HUES64 (cell line): Measurements from ENCODE around the gene PIGL.

Experiments used
- H3K27ac ChIP-seq: 2 replicates; pipeline ENCODE4 v1.7.0; 2013; ENCODE audit warnings: low read depth, low read length, inconsistent platforms
- H3K27me3 ChIP-seq: 2 replicates; pipeline ENCODE4 v1.6.1; 2013; ENCODE audit warnings: mild to moderate bottlenecking, low read length; ENCODE audit not compliant: insufficient read depth
- H3K36me3 ChIP-seq: 2 replicates; pipeline ENCODE4 v1.6.1; 2013; ENCODE audit warnings: mild to moderate bottlenecking, low read length; ENCODE audit not compliant: insufficient read depth
- H3K4me1 ChIP-seq: 2 replicates; pipeline ENCODE4 v1.6.1; 2013; ENCODE audit warnings: mild to moderate bottlenecking, low read length, moderate library complexity; ENCODE audit not compliant: insufficient read depth
- H3K4me3 ChIP-seq: 2 replicates; pipeline ENCODE4 v1.5.1; 2013; ENCODE audit warnings: mild to moderate bottlenecking, low read length, moderate library complexity
- H3K9ac ChIP-seq: 2 replicates; pipeline ENCODE4 v1.6.1; 2013; ENCODE audit warnings: mild to moderate bottlenecking, low read depth, low read length
- H3K9me3 ChIP-seq: 2 replicates; pipeline ENCODE4 v1.6.1; 2013; ENCODE audit warnings: low read depth, low read length; ENCODE audit not compliant: insufficient read depth
- WGBS: fragments of 150-250, 120-280 bp; methylation state at CpG from one replicate; pipeline ENCODE4 v1.1.7; 2013; ENCODE audit warnings: missing lambda C conversion rate; 5-methylcytosine and 5-hydroxymethylcytosine counted together

Gene PIGL

DNA sequence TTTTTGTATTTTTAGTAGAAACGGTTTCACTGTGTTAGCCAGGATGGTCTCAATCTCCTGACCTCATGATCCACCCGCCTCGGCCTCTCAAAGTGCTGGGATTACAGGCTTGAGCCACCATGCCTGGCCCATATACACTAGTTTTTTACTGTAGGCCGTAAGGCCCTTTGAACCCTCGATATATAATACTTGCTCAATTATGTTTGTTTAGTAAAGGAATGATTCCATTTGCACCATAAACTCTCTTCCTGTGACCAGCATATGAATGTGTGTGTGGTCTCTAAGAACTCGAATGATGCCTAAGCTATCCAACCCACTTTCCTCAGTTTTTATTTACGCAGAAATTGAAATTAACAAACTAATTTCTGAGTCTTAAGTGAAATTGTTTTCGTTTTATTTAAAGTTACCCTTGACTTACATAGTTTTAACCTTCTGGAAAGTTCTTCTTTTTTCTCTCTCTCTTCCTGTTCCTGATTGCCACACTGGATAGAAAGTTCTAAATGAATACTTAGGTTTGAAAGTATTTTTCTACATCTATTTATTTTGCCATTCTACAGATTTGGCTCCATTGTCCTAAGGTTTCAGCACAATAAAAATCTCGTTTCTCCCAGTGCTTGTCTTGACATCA is 37.9 kb downstream of the PIGL start:
- H3K36me3 ChIP-seq, result peaks cover 3% of the 10 kb centered on the region; the same call in 1 of the 2 replicates
- no peaks in the 10 kb centered on the region for H3K9me3 ChIP-seq
- H3K4me1 ChIP-seq, result peaks cover 15% of the 10 kb centered on the region
- WGBS, result 92% methylated on average over 5 of the region's 9 CpGs
- H3K27ac ChIP-seq, result peak overlapping the region; percentile 53
- no peak overlapping the region for H3K4me3 ChIP-seq
- H3K27me3 ChIP-seq, result no peaks in the 10 kb centered on the region
- H3K9ac ChIP-seq, result peak overlapping the region; percentile 43

DNA sequence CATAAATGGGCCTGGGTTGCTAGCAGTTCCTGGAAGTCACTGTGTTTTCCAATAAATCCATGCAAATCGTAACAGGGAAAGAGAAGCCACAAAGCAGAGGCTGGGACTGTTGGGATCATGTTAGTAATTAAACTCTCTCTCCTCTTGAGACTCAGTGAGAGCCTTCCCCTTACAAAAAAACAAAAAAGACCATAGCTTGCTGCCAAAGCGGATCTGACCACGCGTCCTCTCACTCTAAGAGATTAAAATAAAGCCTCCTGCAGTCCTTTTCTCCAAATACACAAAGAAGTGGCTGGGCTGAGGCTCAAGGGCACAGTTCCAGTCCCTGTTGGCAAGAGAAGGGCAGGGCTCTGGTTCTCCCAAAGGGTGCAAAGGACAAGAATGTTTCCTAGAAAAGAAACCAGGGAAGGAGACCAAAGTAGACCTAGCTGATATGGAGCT is 38.5 kb downstream of the PIGL start:
- Histone ChIP-seq H3K4me3 (no peak overlapping the region), H3K27me3 (no peaks in the 10 kb centered on the region), H3K9me3 (peaks cover 5% of the 10 kb centered on the region; the same call in 1 of the 2 replicates), H3K36me3 (peaks cover 6% of the 10 kb centered on the region), H3K27ac (peak overlapping the region; percentile 53), H3K9ac (peak overlapping the region; percentile 43), H3K4me1 (peaks cover 15% of the 10 kb centered on the region)
- WGBS, result 30% methylated on average over 4 of the region's 4 CpGs

DNA sequence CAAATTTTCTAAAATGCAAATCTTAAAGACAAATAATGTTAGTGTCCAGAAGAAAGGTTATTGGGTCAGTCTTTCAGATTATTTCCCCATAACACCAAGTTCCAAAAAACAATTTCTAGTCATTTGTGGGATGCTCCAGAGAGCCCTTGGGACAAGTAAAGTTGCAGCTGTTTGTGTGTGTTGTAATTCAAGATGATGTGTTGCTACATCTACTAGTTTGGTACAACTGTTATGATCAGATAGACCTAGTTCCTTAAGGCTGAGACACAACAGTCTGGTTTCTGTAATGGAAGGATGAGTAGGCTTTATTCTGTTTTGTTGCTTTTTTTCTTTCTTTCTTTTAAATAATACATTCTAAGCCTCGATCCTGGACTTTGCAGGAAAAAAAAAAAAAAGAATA is 41.9 kb downstream of the PIGL start:
- Histone ChIP-seq H3K4me1 (peaks cover 15% of the 10 kb centered on the region), H3K27me3 (no peaks in the 10 kb centered on the region), H3K27ac (no peak overlapping the region), H3K36me3 (peaks cover 7% of the 10 kb centered on the region), H3K9me3 (peaks cover 6% of the 10 kb centered on the region; the same call in 1 of the 2 replicates), H3K9ac (no peak overlapping the region), H3K4me3 (no peak overlapping the region)
- no CpG with 5 or more reads among the region's 1 CpG for WGBS

DNA sequence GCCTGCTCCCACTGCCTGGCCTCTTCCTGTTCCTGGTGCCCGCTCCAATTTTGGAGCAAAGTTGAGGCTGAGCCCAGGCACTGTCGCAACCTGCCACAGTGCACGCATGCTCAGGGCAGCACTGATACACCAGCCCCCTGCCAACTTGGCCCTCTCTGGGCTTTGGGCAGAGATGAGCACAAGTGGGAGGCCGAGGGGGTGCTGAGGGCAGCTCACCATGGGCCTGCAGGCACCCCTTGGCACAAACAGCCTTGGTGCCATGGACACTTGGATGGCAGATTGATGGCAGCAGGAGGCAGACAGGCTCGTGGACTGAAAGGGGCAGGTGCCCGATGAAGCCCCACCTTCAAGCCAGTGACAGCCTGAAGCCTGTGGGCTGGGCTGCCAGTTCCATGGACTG is 42.9 kb downstream of the PIGL start:
- whole genome bisulfite sequencing, result 93% methylated on average over 6 of the region's 6 CpGs
- H3K9me3 ChIP-seq, result peaks cover 6% of the 10 kb centered on the region; the same call in 1 of the 2 replicates
- no peak overlapping the region for H3K4me3 ChIP-seq
- no peaks in the 10 kb centered on the region for H3K27me3 ChIP-seq
- peaks cover 11% of the 10 kb centered on the region for H3K4me1 ChIP-seq
- peaks cover 7% of the 10 kb centered on the region for H3K36me3 ChIP-seq
- no peak overlapping the region for H3K9ac ChIP-seq
- no peak overlapping the region for H3K27ac ChIP-seq

DNA sequence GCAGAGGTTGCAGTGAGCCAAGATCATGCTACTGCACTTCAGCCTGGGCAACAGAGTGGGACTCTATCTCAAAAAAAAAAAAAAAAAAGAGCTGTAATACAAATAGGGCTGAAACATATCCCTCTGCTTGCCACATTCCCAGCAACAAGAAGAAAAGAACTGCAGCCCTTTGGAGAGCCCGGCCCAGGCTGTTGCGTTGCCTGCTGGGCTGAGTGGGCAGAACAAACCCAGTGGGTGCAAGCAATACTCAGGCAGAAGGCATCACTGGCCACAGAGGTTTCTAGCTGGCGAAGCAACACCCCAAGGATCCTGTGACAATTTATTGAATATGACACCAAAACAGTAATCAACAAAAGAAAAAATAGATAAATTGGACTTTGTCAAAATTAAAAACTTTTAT is 44.0 kb downstream of the PIGL start:
- Histone ChIP-seq H3K4me3 (no peak overlapping the region), H3K9me3 (peaks cover 6% of the 10 kb centered on the region; the same call in 1 of the 2 replicates), H3K4me1 (peaks cover under 1% of the 10 kb centered on the region; the same call in 1 of the 2 replicates), H3K27ac (no peak overlapping the region), H3K9ac (no peak overlapping the region), H3K27me3 (no peaks in the 10 kb centered on the region), H3K36me3 (peaks cover 7% of the 10 kb centered on the region)
- 83% methylated on average over 3 of the region's 3 CpGs for WGBS

DNA sequence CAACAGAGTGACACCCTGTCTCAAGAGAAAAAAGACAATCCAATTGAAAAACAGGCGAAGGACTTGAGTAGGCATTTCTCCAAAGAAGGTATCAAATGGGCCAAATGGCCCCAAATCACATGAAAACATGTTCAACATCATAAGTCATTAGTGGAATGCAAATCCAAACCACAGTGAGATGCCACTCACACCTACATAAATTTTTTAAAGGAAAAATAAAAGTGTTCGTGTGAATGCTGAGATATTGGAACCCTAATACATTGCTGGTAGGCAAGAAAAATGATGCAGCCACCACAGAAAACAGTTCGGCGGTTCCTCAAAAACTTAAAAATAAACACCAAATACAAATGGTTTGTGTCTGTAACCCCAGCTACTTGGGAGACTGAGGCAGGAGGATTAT is 45.2 kb downstream of the PIGL start:
- Histone ChIP-seq H3K27me3 (no peaks in the 10 kb centered on the region), H3K9ac (no peak overlapping the region), H3K36me3 (peaks cover 7% of the 10 kb centered on the region), H3K27ac (no peak overlapping the region), H3K9me3 (peaks cover 6% of the 10 kb centered on the region; the same call in 1 of the 2 replicates), H3K4me1 (no peaks in the 10 kb centered on the region), H3K4me3 (no peak overlapping the region)
- WGBS, result 95% methylated on average over 4 of the region's 4 CpGs

DNA sequence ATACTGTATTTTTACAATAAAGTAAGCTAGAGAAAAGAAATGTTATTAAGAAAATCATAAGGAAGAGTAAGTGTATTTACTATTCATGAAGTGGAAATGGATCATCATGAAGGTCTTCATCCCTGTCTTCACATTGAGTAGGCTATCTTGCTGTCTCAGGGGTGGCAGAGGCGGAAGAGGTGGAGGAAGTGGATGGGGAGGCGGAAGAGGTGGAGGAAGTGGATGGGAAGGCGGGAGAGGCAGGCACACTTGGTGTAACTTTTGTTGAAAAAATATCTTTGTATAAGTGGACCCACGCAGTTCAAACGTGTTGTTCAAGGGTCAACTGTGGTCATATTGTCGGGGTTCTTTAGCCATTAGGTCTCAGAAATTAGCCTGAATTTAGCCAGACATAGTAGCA is 50.2 kb downstream of the PIGL start:
- H3K9me3 ChIP-seq, result no peaks in the 10 kb centered on the region
- 93% methylated on average over 6 of the region's 6 CpGs for WGBS
- no peak overlapping the region for H3K27ac ChIP-seq
- H3K4me3 ChIP-seq, result no peak overlapping the region
- no peaks in the 10 kb centered on the region for H3K27me3 ChIP-seq
- no peaks in the 10 kb centered on the region for H3K36me3 ChIP-seq
- H3K9ac ChIP-seq, result no peak overlapping the region
- H3K4me1 ChIP-seq, result no peaks in the 10 kb centered on the region

DNA sequence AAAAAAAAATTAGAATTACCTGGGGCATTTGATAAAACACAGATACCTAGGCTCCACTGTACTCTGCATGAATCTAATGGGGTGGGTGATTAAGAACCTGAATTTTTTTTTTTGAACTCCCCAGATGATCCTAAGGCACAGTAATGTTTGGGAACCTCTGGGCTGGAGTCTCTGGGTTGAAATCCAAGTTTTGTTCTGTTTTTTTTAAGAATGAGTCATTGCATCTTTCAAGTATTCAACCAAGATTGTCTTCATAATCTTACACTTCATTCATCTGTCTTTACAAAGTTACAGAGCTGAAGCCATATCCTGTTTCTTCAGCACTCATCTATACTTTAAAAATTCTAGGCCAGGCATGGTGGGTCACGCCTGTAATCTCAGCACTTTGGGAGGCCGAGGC is 52.6 kb downstream of the PIGL start:
- Histone ChIP-seq H3K36me3 (no peaks in the 10 kb centered on the region), H3K9me3 (no peaks in the 10 kb centered on the region), H3K4me3 (no peak overlapping the region), H3K9ac (no peak overlapping the region), H3K27me3 (no peaks in the 10 kb centered on the region), H3K4me1 (no peaks in the 10 kb centered on the region), H3K27ac (no peak overlapping the region)
- 97% methylated on average over 2 of the region's 2 CpGs for WGBS

DNA sequence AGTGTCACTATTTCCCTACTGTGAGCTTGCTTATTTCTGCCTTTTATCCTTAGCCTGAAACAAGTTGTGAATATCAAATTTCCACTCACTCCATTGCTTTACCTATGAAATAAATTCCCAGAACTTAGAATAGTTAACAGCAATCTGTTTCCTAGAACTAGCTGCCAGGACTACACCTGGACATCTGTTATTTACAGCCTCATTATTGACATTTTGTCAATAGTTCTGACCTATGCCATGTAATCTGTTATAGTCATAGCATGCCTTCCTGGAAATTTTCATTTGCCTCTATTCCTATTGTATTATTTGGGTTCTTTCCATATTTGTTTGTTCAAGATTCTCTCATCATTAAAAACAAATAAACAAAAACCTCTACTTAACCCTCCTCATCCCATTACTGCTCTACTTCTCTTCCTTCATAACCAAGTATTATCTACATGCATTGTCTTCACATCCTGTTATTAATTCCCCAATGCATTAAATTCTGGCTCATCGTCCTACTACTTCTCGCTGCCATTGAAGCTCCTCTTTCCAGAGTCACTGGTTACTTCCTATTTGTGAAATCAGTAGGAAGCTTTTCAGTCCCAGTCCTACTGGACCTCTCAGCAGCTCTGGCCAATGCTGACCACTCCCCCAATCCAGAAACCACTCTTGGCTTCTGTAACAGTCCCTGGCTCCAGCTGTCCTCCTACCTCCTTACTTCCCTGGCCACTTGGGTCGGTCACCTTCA is 55.3 kb downstream of the PIGL start:
- H3K4me3 ChIP-seq, result no peak overlapping the region

DNA sequence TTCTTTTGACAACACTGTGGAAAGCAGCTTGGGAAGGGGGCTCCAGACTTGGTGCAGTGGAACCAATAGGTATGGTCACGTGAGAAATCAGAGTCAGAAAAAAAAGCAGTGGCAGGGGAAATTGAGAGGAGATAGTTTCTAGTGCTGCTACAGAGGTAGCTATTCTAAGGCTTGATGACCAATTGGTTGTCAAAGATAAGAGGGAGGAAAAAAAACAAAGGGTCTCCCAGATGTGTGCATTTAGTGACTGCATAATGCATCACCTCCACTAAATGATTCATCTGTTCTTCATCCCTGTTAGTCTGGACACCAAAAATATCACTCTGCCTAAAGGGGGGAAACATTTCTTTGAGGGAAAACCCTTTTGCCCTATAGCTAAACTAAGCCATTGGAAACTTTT is 56.5 kb downstream of the PIGL start:
- no peak overlapping the region for H3K9ac ChIP-seq
- no peak overlapping the region for H3K4me3 ChIP-seq
- H3K27ac ChIP-seq, result no peak overlapping the region
- 85% methylated on average over 1 of the region's 1 CpG for WGBS
- peaks cover 5% of the 10 kb centered on the region; the same call in 1 of the 2 replicates for H3K36me3 ChIP-seq
- no peaks in the 10 kb centered on the region for H3K4me1 ChIP-seq
- no peaks in the 10 kb centered on the region for H3K27me3 ChIP-seq
- H3K9me3 ChIP-seq, result peaks cover 7% of the 10 kb centered on the region; the same call in 1 of the 2 replicates

More for the DNA sequence above, 55.3 kb downstream of the PIGL start:
- Histone ChIP-seq H3K27ac (no peak overlapping the region), H3K36me3 (no peaks in the 10 kb centered on the region), H3K4me1 (no peaks in the 10 kb centered on the region), H3K27me3 (no peaks in the 10 kb centered on the region), H3K9ac (no peak overlapping the region), H3K9me3 (no peaks in the 10 kb centered on the region)
- 96% methylated on average over 3 of the region's 3 CpGs for WGBS

DNA sequence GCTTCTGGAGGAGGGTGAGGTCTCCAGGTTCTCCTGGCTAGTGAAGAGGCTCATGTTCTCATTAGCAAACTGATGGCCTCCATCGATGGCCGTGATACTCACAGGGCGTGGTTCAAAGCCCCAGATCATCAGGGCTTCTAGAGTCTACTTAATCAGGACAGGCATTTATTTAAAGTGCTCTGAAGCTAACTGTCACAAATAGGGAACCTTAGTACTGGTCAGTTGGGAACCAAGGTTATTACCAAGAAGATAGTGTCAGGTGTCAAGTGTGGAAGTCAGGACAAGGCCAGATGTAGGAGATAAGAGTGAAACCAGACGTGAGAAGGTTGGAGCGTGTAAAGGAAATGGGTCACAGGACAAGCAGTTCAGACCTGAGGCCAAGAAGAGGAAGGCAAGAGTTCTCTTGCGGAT is 56.9 kb downstream of the PIGL start:
- 95% methylated on average over 6 of the region's 6 CpGs for WGBS
- no peak overlapping the region for H3K9ac ChIP-seq
- peaks cover 10% of the 10 kb centered on the region; the same call in 1 of the 2 replicates for H3K9me3 ChIP-seq
- H3K4me1 ChIP-seq, result no peaks in the 10 kb centered on the region
- no peak overlapping the region for H3K27ac ChIP-seq
- H3K27me3 ChIP-seq, result no peaks in the 10 kb centered on the region
- H3K4me3 ChIP-seq, result no peak overlapping the region
- peaks cover 7% of the 10 kb centered on the region; the same call in 1 of the 2 replicates for H3K36me3 ChIP-seq
